ENCODE measurements around the gene CLHC1. TPM values are rescaled to one million over a fixed set of nuclear protein-coding genes. Genes with fewer than 3 reads are reported as not detected.

The CLHC1 gene
- total and polyA plus RNA-seq, 2 of the 8 experiments (the other 6 are each of a cell fraction or from before 2014, with no cell fraction given), result 2.6 to 10.8 TPM

- Histone ChIP-seq H3K23me2 (ENCODE audit: low read depth, low read length) (peaks cover 2% of the 10 kb centered on the region), H3K4me3 (ENCODE audit: extremely low read depth in 1 of 4, insufficient read depth in 2 of 4, low read depth in 3 of 4, low read length in 4 of 4) (peak overlapping the region in 1 of 4 experiments; percentile 34; a peak in 2 of 8 replicates), H2AK5ac (ENCODE audit: low read depth, low read length) (peak overlapping the region; percentile 54), H4K8ac (ENCODE audit: extremely low read depth, insufficient read depth, low read length) (no peak overlapping the region), H3K36me3 (ENCODE audit: control insufficient read depth in 2 of 4, insufficient read depth in 4 of 4, low read length in 3 of 4) (no peaks in the 10 kb centered on the region), H2BK120ac (replicated peaks; ENCODE audit: low read depth, low read length) (peak overlapping the region; percentile 91), H3K9me3 (ENCODE audit: insufficient read depth in 2 of 2, low read depth in 1 of 2, low read length in 1 of 2) (no peaks in the 10 kb centered on the region), H3K9ac (replicated peaks in 1 of 4; ENCODE audit: extremely low read depth in 1 of 4, low read depth in 3 of 4, low read length in 3 of 4) (peak overlapping the region in 2 of 4 experiments; percentile 51 to 54; a peak in 4 of 7 replicates), H3K56ac (replicated peaks; ENCODE audit: insufficient read length, low read depth, low read length) (peak overlapping the region; percentile 66), H4K20me1 (replicated peaks in 1 of 2; ENCODE audit: control insufficient read depth in 1 of 2, insufficient read depth in 2 of 2, low read length in 2 of 2) (no peaks in the 10 kb centered on the region), H3K79me2 (ENCODE audit: control insufficient read depth in 1 of 2, insufficient read depth in 2 of 2, low read length in 2 of 2) (no peaks in the 10 kb centered on the region), H3K14ac (ENCODE audit: insufficient read length) (no peak overlapping the region), H4K91ac (replicated peaks; ENCODE audit: insufficient read length, low read length) (peak overlapping the region; percentile 97), H3K4me2 (ENCODE audit: insufficient read depth in 1 of 2, low read depth in 2 of 2, low read length in 2 of 2) (peak overlapping the region; percentile 65 to 67), H3K27ac (ENCODE audit: low read depth, low read length) (peak overlapping the region; percentile 97), H4K5ac (ENCODE audit: insufficient read length, low read depth, low read length) (peak overlapping the region; percentile 22), H3K4me1 (replicated peaks in 1 of 4; ENCODE audit: control insufficient read depth in 3 of 4, insufficient read depth in 4 of 4, low read length in 3 of 4) (peaks cover 12 to 27% (median 24%) of the 10 kb centered on the region in 4 experiments), H3K4ac (replicated peaks; ENCODE audit: insufficient read length, low read depth, low read length) (peak overlapping the region; percentile 83), H2BK12ac (ENCODE audit: low read depth, low read length) (peak overlapping the region; percentile 100), H2BK15ac (ENCODE audit: low read length) (peak overlapping the region; percentile 11; the same call in 1 of the 2 replicates), H3K79me1 (ENCODE audit: low read depth, low read length) (no peaks in the 10 kb centered on the region), H3K27me3 (replicated peaks in 1 of 4; ENCODE audit: control insufficient read depth in 3 of 4, extremely low read depth in 1 of 4, insufficient read depth in 3 of 4, low read length in 3 of 4) (no peaks in the 10 kb centered on the region), H2BK20ac (ENCODE audit: low read length) (peak overlapping the region; percentile 95; the same call in 1 of the 2 replicates), H2AFZ (ENCODE audit: low read length) (no peak overlapping the region), H3K18ac (ENCODE audit: extremely low read depth, low read length) (peak overlapping the region; percentile 100), H2BK5ac (ENCODE audit: low read depth, low read length) (peak overlapping the region; percentile 96), H3K23ac (ENCODE audit: insufficient read length) (no peak overlapping the region)
- CTCF ChIA-PET (ENCODE audit: partially characterized antibody), result interaction anchor here (0.9 to 1.2 kb wide), 6 partner anchors 22 to 234 kb away, joined by 3 to 5 read pairs (median 3); no protein-coding TSS in a partner anchor
- DNase-seq (ENCODE audit: low read depth in 1 of 2, low spot score in 2 of 2) (no peak), FAIRE-seq (no peak)
- WGBS, 2 experiments (ENCODE audit: extremely low coverage in 1 of 2, insufficient coverage in 1 of 2, insufficient read length in 1 of 2, insufficient replicate concordance in 2 of 2, low coverage in 1 of 2, low lambda C conversion rate in 2 of 2, missing lambda C conversion rate in 1 of 2), result 69% methylated on average over 1 of the region's 1 CpG; no CpG with 5 or more reads in 1 of the 2 experiments
- POLR2A ChIA-PET (ENCODE audit: partially characterized antibody), result interaction anchor here (0.6 to 2.6 kb wide), 14 partner anchors 9 to 115 kb away, joined by 3 to 21 read pairs (median 6); partner anchors contain the start of gene RTN4
- peak; percentile 51 for TF ChIP-seq ASH2L (IDR thresholded peaks at IDR 0.05; ENCODE audit: low read length)
- TF ChIP-seq TAF7 (optimal IDR thresholded peaks at IDR 0.05; ENCODE audit: borderline replicate concordance, low read depth, low read length), result no peak
- no peak for TF ChIP-seq NRF1 (IDR thresholded peaks at IDR 0.05; ENCODE audit: low read depth, low read length)
- TF ChIP-seq CBX8 (IDR thresholded peaks at IDR 0.05; ENCODE audit: borderline replicate concordance, low read depth, low read length), result no peak
- TF ChIP-seq CHD2 (IDR thresholded peaks at IDR 0.05; ENCODE audit: low read length), result no peak
- no peak for TF ChIP-seq SIRT6 (IDR thresholded peaks at IDR 0.05; ENCODE audit: low read length)
- TF ChIP-seq RBBP5 (IDR thresholded peaks at IDR 0.05; ENCODE audit: borderline replicate concordance, low read depth, low read length), result no peak
- TF ChIP-seq RFX5 (IDR thresholded peaks at IDR 0.05; ENCODE audit: borderline replicate concordance, low read depth, low read length), result no peak
- TF ChIP-seq GTF2F1 (IDR thresholded peaks at IDR 0.05; ENCODE audit: borderline replicate concordance, low read depth, low read length), result no peak
- TF ChIP-seq FOSL1 (IDR thresholded peaks at IDR 0.05; ENCODE audit: insufficient read depth, low read depth, low read length), result no peak
- TF ChIP-seq POU5F1 (IDR thresholded peaks at IDR 0.05; ENCODE audit: low read depth, low read length), result no peak
- no peak for TF ChIP-seq BACH1 (IDR thresholded peaks at IDR 0.05; ENCODE audit: low read length)
- TF ChIP-seq TAF1 (IDR thresholded peaks at IDR 0.05; ENCODE audit: low read depth, low read length), result no peak; the same call in 1 of the 2 replicates
- TF ChIP-seq NANOG (IDR thresholded peaks at IDR 0.05; ENCODE audit: insufficient read depth, low read depth, low read length, poor library complexity, severe bottlenecking), result no peak
Observed at GRCh38 chr2:55134316-55134706, 97.8 kb downstream of the CLHC1 start.
